ENCODE measurements around the gene PHKB.

GRCh38 chr16:47726031-47726675 is 265.0 kb downstream of the PHKB start:
- TF ChIP-seq, protein P1, sequence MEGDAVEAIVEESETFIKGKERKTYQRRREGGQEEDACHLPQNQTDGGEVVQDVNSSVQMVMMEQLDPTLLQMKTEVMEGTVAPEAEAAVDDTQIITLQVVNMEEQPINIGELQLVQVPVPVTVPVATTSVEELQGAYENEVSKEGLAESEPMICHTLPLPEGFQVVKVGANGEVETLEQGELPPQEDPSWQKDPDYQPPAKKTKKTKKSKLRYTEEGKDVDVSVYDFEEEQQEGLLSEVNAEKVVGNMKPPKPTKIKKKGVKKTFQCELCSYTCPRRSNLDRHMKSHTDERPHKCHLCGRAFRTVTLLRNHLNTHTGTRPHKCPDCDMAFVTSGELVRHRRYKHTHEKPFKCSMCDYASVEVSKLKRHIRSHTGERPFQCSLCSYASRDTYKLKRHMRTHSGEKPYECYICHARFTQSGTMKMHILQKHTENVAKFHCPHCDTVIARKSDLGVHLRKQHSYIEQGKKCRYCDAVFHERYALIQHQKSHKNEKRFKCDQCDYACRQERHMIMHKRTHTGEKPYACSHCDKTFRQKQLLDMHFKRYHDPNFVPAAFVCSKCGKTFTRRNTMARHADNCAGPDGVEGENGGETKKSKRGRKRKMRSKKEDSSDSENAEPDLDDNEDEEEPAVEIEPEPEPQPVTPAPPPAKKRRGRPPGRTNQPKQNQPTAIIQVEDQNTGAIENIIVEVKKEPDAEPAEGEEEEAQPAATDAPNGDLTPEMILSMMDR (IDR thresholded peaks at IDR 0.05) = no peak
- TF ChIP-seq EZH2 (IDR thresholded peaks at IDR 0.05) = no peak
- no peak for TF ChIP-seq EZH2phosphoT487 (IDR thresholded peaks at IDR 0.05)

Data from neural progenitor cell (in vitro differentiated cells).